NCI-H187 treated with DMSO at 0.1 percent for 48 hours (cell line): ENCODE data around the gene HSPG2.
"Not testable (repeated sequence)": the region's sequence is repeated elsewhere in the genome, so short reads cannot be mapped to it uniquely, and the experiment has no call there.

Experiments used
- DNase-seq: peaks from one replicate; lab custom pipeline; 2025; lab: John Stamatoyannopoulos, UW

The HSPG2 gene

GRCh38 chr1:21783679-21784603, 153.2 kb downstream of the HSPG2 start:
- DNase-seq = peak; percentile 68

GRCh38 chr1:21782868-21783678, 154.0 kb downstream of the HSPG2 start, which contains the start of gene USP48:
TSS of gene USP48 (minus strand) at chr1:21783149. CDS start at chr1:21782957, 192 bp downstream.
- DNase-seq = peak; percentile 67

- no peak for DNase-seq
Measured at GRCh38 chr1:21782349-21782867, 154.7 kb downstream of the HSPG2 start.

GRCh38 chr1:21781815-21782348, 155.2 kb downstream of the HSPG2 start:
- DNase-seq = no peak

DNA sequence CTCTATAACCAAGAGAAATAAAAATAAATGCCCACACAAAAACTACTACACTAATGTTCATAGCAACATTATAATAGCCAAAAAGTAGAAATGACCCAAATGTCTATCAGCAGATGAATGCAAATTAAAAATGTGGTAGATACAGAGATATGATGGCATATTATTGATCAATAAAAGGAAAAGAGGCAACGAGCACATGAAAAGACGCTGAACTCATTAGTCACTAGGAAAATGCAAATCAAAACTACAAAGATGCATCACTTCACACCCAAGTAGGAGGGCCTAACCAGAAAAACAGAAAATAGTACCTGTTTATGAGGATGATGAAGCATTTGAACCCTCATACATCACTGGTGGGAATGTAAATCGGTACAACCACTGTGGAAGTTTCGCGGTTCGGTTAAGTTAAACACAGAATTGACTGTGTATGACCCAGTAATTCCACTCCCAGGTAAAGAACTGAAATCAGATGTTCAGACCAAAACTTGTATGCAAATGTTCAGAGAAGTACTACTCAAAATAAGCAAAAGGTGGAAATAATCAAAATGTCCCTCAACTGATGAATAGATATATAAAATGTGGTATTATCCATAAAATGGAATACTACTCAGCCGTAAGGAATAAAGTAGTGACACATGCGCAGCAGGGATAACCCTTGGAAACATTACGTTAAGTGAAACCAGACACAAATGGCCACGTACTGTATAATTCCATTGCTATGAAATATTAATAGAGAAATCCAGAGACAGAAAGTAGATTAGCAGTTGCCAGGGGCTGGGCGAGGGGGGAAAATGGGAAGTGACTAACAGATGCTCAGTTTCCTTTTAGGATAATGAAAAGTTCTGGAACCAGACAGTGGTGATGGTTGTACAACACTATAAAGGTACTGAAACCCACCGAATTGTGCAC, 157.2 kb downstream of the HSPG2 start:
- no peak for DNase-seq

GRCh38 chr1:21778405-21778727, 158.7 kb downstream of the HSPG2 start:
- DNase-seq = no peak

- not testable (repeated sequence) for DNase-seq
Measured at GRCh38 chr1:21776925-21777324, 160.2 kb downstream of the HSPG2 start.

- DNase-seq = no peak
Measured at GRCh38 chr1:21775985-21776562, 161.0 kb downstream of the HSPG2 start.

DNA sequence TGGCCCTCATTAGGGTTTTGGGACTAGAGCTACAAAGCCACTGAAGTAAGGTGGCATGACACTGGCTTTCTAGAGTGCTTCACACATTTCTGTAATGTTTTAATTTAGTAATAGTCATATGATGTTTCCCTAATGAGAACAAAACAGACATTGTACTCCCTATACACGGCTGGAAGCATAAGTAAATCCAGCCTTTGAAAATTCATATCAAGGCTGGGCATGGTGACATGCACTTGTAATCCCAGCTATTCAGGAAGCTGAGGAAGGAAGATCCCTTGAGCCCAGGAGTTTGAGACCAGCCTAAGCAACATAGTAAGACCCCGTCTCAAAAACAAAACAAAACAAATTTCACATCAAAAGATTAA, 161.6 kb downstream of the HSPG2 start:
- no peak for DNase-seq

- DNase-seq = no peak
Measured at GRCh38 chr1:21774835-21775549, 162.1 kb downstream of the HSPG2 start.

GRCh38 chr1:21773585-21773984, 163.5 kb downstream of the HSPG2 start:
- DNase-seq = no peak
